GM12865 (cell line): Measurements from ENCODE around the gene SPDYE4.

Experiments
- DNase-seq: peaks from one replicate; pipeline ENCODE4 v3.0.0; 2010; ENCODE audit warnings: low read depth
- H3K4me3 ChIP-seq: 2 replicates; pipeline ENCODE4 v1.5.1; 2011; ENCODE audit warnings: mild to moderate bottlenecking, low read depth, low read length, control low read depth
- CTCF ChIP-seq: IDR thresholded peaks from 2 replicates; pipeline ENCODE4 v1.5.1; 2011; ENCODE audit warnings: low read length, control low read depth, low read depth, inconsistent platforms; ENCODE audit not compliant: insufficient read depth; ENCODE audit errors: missing control alignments

Gene SPDYE4

GRCh38 chr17:8707332-8708024, 50.9 kb downstream of the SPDYE4 start:
- no peak for DNase-seq
- TF ChIP-seq CTCF, result no peak
- no peak overlapping the region for H3K4me3 ChIP-seq

DNA sequence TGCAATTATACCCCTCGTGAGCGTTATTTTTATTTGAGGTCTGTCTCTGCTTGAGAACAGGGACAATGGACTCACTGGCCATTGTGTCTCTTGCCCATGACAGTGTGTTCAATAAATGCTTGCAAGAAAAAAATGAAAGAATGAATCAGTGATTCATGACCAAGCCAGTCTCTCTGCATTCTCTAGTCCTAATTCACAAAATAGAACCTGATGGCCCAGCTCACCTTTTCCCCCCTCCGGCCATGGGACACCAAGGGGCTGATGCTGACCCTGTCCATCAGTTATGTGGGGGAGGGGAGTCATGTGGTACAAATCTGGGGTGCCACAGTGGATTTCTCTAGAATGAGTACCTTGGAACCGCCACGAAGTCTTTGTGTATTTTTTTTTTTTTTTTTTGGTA, 51.9 kb downstream of the SPDYE4 start:
- TF ChIP-seq CTCF, result no peak
- no peak for DNase-seq
- no peak overlapping the region for H3K4me3 ChIP-seq

DNA sequence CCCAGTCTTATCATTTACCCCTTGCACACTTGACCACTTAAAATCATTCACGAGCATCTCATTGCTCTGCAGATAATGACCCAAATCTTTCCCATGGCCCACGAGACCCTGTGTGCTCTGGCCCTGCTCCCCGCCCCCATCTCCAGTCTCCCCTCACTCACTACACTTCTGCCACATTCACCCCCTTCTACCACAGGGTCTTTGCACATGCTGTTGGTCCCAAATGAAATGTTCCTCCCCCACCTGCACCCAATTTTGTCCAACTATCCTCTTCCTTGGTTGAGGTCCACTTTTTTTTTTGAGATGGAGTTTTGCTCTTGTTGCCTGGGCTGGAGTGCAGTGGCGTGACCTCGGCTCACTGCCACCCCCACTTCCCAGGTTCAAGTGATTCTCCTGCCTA, 52.9 kb downstream of the SPDYE4 start:
- H3K4me3 ChIP-seq, result no peak overlapping the region
- no peak for TF ChIP-seq CTCF
- DNase-seq, result no peak

DNA sequence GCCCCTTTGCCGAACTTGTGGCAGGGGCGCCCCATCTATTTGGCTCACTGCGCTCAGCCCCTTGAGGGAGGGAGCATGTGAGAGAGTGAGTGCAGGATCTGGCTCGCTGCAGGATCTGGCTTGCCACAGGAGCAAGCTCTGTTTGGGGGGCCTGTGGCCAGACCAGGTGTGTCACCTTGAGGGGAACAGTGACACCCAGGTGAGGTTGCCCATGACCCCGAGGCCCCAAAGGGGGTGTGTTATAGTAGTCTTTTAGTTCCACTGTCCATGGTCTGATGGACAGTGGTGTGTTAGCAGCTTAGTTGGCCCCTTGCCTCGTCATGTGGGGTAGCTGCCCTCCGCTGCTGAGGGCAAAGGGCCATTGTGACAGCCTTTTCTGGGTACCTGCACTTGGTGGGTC, 55.3 kb downstream of the SPDYE4 start:
- no peak overlapping the region for H3K4me3 ChIP-seq
- TF ChIP-seq CTCF, result no peak
- DNase-seq, result no peak

DNA sequence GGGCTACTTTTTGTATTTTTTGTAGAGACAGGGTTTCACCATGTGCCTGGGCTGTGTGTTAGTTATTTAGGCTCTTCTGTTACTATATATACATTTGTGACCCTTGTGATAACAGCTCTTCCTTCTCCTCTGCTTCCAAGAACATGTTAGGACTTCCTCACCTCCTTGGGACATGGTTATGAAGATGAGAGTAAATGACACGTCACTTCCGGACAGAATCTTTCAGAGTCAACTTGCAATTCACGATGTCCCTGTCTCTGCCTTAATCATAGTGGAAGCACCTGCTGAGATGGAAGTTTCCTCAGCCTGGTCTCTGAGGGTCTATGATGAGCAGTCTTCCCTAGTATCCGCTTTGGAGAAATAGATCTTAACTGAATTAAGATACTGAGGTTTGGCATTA, 56.6 kb downstream of the SPDYE4 start:
- TF ChIP-seq CTCF, result no peak
- H3K4me3 ChIP-seq, result no peak overlapping the region
- DNase-seq, result no peak

- no peak for TF ChIP-seq CTCF
Measured at GRCh38 chr17:8701221-8701620, 57.1 kb downstream of the SPDYE4 start.

More at GRCh38 chr17:8701221-8701620, 57.1 kb downstream of the SPDYE4 start:
- no peak overlapping the region for H3K4me3 ChIP-seq
- no peak for DNase-seq
